HG03039 (cell line): ENCODE results near the gene TRPV3.

Experiments used
- ATAC-seq: cut with Tn5 transposase; IDR thresholded peaks from one replicate; pipeline ENCODE4 v1.9.1; 2021; ENCODE audit warnings: mild to moderate bottlenecking, moderate library complexity; ENCODE audit not compliant: unreplicated experiment

The TRPV3 gene

DNA sequence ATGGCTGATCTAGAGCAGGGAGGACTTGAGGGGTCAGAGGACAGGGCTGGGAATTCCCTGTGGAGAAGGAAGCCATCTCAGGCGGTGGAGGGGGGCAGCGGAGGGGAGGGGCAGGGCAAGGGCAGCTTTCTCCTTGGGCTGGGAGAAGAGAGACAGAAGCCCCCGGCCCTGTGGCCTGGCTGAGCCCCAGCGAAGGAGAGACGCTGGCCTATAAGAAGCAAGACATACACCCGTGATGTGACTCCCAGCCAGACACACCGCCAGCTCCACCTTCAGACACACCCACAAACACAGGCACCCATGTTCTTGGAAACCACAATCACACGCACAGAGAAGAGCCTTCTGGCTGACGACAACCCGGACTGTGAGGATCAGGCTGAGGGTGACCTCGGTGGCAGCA is 10.0 kb downstream of the TRPV3 start:
- no peak for ATAC-seq

DNA sequence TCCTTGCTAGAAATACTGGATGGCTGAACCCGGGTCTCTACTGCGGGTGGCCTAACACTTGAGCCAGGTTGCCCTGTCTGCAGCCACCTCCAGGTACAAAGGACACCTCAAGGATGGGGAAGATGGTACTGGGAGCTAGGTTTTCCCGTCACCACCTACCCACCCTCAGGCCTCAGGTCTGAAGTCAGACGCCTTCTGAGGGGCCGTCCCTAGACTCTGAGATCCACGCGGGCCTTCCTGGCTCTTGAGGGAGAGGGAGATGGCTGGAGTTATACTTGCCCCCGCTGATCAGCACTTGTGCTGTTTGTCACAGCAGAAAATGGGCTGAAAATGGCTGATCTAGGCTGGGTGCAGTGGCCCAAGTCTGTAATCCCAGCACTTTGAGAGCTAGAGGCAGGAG is 10.6 kb downstream of the TRPV3 start:
- ATAC-seq = no peak

DNA sequence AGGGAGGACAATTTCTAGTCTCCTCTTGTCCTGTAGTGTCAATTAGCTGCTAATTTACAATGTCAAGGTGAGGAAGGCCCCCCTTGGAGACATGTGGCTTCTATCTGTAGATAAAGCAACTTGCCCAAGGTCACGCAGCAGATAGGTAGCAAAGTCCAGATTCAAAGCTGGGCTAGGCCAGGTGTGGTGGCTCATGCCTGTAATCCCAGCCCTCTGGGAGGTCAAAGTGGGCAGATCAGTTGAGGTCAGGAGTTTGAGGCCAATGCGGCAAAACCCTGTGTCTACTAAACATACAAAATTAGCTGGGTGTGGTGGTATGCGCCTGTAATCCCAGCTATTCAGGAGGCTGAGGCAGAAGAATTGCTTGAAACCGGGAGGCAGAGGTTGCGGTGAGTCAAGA is 11.1 kb downstream of the TRPV3 start:
- ATAC-seq = no peak

DNA sequence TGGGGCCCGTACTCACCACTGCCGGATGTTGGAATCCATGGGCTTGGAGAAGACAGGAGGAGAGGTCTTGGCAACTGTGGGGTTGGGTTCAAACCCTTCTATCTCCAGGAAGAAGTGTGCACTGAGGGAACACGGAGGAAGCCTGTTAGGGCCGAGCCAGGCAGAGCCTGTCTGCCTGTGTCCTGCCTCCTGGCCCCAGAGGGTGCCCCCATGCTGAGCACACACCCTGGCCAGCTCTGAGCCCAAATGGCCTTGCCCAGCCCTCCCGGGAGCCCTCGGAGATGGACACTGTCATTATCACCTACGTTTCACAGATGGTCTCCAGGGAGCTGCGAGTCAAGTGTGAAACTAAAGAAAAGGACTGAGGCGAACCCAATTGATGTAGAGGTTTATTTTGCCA is 12.5 kb downstream of the TRPV3 start:
- no peak for ATAC-seq

DNA sequence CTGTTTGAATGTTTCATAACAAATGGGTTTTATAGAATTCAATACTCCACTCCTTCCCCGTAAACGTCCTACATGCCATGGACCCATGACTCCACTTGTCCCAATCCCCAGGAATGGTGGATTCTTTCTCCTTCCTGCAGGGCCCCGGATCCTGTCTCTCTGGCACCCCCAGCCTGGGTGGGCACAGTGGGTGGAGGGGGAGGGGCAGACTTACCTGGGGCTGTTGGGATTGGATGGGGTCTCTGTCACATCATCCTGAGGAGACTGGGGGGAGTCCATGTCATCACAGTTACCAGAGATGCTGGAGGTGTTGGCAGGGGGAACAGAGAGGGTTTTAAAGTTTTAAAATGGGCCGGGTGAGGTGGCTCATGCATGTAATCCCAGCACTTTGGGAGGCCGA is 13.2 kb downstream of the TRPV3 start:
- no peak for ATAC-seq

DNA sequence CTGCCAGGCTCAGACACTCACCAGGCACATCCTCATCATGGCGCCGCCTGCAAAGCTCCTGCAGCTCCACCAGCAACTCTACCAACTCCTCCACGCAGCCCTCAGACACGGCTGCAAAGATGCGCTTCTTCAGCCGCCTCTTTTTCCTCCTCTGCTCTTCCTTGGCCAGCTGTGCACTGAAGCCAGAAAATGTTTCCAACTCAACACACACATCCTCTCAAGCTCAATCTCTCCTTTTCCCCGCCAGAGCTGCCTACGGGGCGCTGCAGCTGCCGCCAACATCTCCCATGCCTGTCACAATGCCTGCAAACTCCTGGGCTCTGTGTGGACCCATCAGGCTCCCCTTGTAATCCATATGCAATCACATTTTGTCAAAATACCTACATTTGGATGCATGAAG is 14.2 kb downstream of the TRPV3 start:
- ATAC-seq = no peak

DNA sequence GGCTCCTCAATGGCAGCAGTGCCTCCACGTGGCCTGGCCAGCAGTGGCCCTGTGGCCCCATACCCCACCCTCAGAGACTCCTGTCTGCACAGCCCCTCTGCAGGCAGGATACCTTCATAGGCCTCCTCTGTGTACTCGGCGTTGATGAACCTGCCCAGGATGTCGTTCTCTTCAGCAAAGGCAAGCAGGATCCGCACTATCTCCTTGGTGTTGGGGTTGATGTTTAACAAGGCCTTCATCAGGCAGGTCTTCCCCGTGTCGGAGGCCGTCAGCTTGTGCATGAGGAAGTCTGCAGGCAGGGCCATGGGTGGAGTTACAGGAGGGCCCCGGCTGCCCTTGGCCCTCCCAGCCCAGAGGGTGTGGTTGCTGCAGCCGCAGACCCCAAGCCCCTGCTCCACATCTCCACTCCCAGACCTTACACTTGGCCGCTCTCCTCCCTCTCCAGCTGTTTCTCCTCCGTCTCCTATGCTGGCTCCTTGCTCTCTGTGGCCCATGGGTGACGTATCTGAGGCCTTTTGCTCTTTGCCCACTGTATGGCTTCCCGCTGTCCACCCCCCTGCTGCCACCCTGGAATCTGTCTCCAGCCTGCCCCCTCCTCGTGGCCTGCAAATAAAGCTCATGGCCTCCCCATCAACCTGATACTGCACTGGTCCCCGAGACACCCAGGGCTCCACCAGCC is 15.1 kb downstream of the TRPV3 start:
- ATAC-seq = no peak

DNA sequence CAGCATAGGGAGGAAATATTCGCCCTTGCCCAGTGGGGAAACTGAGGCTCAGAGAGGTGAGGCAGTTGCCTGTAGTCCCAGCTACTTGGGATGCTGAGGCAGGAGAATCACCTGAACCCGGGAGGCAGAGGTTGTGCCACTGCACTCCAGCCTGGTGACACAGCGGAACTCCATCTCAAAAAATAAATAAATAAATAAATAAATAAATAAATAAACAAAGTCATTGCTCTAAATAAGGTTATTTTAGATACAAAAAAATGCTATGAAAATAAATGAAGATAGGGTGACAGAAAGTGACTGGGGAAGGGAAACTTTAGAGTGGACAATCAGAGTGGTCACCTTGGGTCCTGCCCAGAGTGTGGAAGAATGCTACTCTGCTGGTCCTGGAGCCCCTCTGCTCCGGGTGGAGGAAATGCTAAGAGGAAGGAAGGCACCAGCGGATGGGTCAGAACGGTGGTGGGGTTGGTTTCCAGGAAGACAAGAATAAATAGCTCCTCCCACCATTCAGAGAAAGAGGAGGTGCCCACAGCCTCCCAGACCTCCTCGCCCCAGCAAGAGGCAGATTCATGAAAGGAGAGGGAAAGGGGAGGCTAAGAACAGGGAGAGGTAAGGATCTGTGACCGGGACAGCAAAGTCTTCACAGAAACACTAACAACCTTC is 17.6 kb downstream of the TRPV3 start:
- ATAC-seq = no peak

DNA sequence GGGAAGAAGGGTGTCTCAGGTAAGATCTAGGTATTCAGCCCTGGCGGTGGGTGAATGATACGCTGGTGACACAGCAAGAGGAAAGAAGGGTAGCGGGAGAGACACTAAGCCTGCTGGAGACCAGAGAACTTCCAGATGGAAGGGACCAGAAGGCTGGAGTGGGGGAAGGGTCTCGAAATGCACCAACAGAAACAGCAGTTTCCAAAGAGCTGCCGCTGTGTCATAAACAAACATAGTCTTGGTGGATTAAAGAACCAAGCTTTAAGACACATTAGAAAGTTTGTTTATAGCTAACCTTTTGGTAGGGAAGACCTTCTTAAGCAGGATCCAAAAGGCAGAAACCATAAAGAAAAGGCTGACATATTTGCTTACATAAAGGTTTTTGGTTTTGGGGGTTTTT is 20.9 kb downstream of the TRPV3 start:
- ATAC-seq = no peak

DNA sequence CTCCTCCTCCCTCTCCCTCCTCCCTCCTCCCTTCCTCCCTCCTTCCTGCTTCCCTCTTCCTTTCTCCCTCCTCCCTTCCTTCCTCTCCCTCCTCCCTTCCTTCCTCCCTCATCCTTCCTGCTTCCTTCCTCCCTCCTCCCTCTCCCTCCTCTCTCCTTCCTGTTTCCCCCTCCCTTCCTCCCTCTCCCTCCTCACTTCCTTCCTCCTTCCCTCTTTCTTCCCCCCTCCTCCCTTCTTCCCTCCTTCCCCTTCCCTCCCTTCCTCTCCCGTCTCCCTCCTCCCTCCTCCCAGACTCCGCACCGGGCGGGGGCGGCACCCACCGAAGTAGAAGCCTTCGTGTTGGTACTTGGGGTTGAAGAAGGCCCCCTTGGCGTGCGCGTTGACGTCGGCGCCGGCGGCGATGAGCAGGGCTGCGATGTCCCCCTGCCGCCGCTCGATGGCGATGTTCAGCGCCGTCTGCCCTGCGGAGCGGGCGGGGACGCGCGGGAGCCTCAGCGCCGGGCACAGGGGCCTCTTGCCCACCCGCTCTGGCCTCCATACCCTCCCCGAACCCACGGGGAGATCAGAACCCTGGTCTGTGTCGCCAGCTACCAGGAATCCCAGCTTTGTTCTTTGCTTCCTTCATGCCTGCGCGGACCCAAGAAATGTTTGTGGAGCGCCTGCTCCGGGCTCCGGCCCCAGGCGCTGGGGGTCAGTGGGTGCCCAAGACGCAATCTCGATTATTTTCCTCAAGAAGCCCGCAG is 22.2 kb downstream of the TRPV3 start:
- ATAC-seq = no peak

DNA sequence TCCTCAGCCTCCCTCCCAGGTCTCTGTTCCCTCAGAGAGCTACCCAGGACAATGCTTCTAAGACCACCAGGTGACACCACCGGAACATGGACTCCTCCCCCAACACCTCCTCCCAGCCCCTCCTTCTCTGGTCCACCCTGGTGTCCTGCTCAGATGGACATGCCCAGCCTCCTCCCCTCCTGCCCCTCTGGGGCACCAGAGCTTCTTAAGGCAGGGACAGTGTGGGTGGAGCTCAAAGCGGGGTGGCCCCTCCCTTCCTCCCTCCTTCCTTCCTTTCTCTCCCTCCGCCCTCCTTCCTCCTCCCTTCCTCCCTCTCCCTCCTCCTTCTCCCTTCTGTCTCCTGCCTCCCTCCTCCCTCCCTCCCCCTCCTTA is 22.7 kb downstream of the TRPV3 start:
- no peak for ATAC-seq

DNA sequence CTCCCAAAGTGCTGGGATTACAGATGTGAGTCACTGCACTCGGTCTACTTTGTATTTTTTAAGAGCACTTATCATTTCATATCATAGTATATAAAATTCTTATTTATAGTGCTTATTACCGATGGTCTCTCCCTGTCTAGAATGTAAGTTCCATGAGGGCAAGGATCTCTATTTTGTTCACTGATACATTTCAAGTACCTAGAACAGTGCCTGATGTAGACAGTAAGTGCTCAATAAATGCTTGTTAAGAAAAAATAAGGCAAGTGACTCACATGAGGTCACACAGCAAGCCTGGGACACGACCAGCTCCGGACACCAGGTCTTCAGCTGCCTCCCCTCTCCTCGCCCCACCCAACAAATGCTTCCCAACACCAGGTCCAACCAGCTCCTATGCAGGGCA is 23.9 kb downstream of the TRPV3 start:
- no peak for ATAC-seq

DNA sequence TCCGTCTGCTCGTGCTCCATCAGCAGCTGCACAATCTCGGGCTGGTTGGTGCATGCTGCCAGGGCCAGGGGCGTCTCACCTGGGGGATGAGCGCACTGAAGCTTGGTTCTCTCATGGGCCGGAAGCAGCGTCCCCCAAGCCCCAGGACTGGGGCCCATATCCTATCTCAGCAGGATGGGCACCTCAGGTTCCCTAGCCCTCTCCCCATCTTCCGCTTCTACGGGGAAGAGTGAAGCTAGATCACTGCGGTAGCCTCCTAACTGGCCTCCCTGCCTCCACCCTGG is 24.8 kb downstream of the TRPV3 start:
- no peak for ATAC-seq

DNA sequence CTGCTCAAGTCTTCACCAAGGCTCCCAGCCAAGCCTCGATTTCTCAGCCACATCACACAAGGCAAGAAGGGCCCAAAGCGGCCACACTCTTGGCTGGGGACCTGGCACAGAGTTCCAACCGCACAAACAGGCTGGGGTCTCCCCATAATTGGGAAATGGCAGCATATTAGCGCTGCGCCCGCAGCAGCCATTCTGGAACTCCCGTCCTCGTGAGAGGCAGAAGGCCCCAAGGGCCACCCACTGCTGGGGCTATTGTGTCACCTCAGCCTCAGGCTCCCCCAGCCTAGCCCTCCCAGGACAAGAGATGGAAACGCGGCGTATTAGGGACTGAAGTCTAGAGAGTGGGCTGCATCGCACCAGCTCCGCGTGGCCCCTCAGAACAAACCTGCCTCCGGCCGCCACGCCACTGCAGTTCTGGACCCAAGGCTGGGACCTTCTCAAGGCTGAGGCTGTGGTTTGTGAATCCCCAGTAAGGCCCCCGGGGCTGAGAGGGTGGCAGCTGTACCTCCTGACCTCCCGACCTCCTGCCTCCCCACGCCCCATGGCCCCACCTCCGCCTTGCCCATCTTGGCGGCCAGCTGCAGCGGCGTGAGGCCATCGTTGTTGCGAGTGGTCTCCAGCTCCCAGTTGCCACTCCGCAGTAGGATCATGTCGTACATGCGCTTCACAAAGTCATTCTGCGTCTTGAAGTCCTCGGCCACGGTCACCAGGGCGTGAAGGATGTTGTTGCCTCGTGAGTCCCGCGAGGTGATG is 25.3 kb downstream of the TRPV3 start:
- no peak for ATAC-seq

DNA sequence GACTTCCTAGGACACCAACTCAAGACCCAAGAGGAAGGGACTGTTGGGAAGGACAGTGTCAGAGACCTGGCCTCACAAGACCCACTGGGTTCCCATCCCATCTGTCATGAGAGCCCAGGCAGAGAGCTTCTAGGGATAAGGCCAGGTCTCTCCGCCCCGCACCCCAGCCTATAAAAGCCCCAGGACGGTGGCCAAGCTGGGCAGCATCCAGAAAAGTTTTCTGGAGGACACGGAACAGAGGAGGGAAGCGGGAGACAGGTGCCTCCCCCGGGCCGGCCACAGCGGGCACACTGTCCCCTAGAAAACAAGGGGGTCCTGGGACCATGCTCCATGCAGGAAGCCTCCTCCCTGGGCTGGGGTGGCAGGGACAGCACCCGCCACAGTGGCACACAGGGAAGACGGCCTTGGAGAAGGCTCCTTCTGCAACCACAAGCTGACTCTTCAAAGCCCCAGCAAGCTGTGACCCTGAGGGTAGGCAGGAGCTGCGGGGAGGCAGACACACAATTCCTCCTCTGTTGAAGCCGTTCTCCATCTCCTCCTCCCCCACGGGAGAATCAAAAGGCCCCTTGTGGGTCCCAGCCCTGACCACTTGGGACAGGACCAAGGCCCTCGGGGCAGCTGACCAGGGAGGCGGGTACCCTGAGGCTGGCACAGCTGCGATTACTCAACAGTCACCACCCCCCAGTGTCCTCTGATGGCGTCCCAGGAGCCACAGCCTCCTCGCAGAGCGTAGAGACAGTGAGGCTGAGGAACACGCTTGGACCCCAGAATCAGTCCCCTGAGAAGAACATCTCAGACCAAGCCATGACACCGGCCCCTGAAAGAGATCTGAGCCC is 26.1 kb downstream of the TRPV3 start:
- no peak for ATAC-seq

DNA sequence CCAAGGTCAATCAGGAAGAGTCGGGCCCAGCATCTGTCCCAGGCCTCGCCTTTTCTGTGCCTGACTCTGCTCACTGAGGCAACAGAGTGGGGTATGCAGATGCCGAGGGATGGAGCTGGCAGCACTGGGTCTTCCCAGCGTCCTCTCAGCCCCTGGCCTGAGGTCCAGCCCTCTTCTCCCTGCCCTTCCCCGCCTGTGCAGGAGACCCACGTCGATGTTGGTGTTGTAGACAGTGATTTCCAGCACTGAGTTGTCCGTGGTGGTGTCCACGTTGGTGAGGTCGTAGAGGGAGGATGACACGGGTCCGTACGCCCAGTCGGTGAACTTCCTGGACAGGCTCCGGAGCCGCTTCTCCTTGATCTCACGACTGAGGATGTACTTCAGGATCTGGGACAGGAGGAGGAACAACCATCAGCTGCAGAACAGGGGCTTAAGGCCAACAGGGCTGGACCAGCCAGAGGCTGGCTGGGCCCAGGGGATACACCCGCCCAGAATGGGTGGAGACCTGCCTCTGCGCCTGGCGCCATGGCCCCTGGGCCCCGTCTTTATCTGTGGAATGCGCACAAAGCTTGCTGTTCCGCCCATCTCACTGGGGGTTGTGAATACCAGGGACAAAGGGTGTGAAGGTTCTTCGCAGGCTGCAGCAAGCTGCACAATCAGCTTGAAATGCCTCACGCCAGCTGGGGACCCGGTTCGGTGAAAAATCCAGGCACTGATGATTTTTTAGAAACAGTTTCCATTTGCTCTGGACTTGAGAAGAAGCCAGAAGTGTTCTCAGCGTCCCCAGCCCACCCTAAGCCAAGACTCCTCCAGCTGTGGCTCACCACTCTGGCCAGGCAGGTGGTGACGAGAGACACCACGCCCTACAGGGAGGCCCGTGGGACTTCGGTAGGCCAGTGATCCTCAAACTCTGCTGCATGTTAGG is 27.5 kb downstream of the TRPV3 start:
- no peak for ATAC-seq

DNA sequence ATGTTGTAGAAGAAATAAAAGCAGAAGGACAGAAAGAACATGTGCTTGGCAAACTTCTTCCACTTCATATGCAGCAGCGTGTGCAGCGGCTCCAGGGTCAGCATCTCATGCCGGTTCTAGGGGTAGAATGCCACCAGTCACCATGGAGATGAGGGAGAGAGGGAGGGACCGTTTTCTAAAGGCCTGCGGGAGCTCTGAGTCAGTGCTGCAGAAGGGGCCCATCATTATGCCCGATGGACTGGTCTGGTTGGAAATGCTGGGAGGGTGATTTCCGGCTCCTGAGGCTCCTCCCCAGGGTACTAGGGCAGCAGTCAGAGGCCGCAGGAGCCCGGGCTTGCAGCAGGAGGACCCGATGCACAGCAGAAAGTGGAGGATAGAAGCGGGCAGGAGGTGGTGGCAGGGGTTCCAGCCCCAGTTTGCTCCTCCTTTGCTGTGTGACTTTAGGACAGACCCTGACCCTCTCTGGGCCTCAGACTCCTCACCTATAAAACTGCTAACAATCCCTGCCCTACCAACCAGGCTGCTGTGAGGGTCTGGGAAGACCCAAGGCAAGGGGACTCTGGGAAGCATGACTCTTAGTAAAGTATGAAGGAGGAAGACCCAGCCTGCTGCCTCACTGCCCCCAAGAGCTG is 28.6 kb downstream of the TRPV3 start:
- no peak for ATAC-seq

DNA sequence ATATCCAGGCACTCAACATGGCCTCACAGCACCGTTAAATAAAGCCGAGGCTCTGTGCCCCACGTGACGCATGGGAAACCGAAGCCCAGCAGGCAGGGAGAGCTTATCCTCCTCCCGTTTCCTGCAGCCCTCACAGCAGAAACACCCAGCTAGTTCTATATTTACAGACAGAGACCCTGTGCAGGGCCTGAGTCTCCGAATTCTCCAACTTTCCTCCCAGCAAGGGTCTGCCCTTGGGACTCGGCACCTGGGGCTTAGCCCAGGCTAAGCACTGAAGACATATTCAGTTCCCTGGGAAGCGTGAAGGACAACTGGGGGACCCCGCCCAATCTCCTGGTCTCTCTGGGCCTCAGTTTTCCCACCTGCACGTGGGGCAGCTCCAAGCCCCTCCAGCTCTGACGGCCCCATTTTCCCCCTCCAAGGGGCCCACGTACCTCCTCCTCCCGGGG is 29.2 kb downstream of the TRPV3 start:
- ATAC-seq = no peak

DNA sequence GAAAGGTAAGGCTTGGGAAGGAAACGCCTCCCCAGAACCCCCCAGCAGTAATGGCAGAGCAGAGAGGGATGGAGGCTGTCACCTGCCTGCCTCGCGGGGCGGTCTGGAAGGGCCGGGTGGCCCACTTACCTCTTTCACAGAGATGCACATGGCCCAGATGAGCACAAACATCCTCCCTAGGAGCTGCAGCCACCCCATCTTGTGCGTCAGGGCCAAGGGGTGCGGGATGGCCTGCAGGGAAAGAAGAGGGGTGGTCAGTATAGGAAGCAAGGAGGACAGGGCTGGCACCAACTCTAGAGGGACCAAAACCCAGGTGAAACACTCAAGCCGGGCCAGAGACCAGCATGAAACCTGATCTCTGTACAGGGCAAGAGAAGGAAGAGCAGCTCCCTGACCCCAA is 29.7 kb downstream of the TRPV3 start:
- no peak for ATAC-seq
